GM12878 (cell line): ENCODE measurements around the gene RBM44. TPM values are rescaled to one million over a fixed set of nuclear protein-coding genes. Genes with fewer than 3 reads are reported as not detected.

ENCODE experiments used
- ATAC-seq: fragments of 200-7000 bp; cut with Tn5 transposase; 3 replicates; pipeline ENCODE4 v1.9.1; 2020; ENCODE audit warnings: mild to moderate bottlenecking, moderate library complexity
- BruUV-seq: library from RNA; stranded (reverse); fragments of 400-500 nt; replicated peaks from 2 replicates; lab custom pipeline; 2021; lab: Mats Ljungman, UMichigan
- CTCF ChIA-PET: fragments of 300-600 bp; sonication (Branson Sonifier 250); formaldehyde crosslinking; extraction: SDS; loops from one replicate; lab custom pipeline; 2021; ENCODE audit warnings: inconsistent platforms; lab: Yijun Ruan, JAX
- POLR2A ChIA-PET: fragments of 350-600 bp; formaldehyde crosslinking; extraction: SDS; loops from one replicate; lab custom pipeline; 2021; ENCODE audit warnings: inconsistent platforms; lab: Charles Lee
- RAD21 ChIA-PET: fragments of 300-600 bp; sonication (Branson Sonifier 250); formaldehyde crosslinking; loops from one replicate; lab custom pipeline; 2023; ENCODE audit warnings: antibody characterized with exemption; ENCODE audit not compliant: unreplicated experiment; lab: Charles Lee
- SMC1A ChIA-PET: fragments of 300-600 bp; sonication (Branson Sonifier 250); formaldehyde crosslinking; loops from one replicate; lab custom pipeline; 2023; ENCODE audit not compliant: unreplicated experiment, uncharacterized antibody; lab: Charles Lee
- DNase-seq: peaks from one replicate; pipeline ENCODE4 v3.0.0-alpha.2; 2011; ENCODE audit warnings: low read depth, low spot score
- FAIRE-seq: peaks from 3 replicates; lab custom pipeline; 2011; peaks lifted over from hg19 to GRCh38; lab: Jason Lieb, UNC
- H2AFZ ChIP-seq: 2 replicates; pipeline ENCODE4 v1.6.0; 2011; ENCODE audit warnings: low read depth, low read length, control low read depth; ENCODE audit not compliant: control insufficient read depth
- H3K27ac ChIP-seq: 2 replicates; pipeline ENCODE4 v1.5.1; 2011; ENCODE audit warnings: control low read depth; ENCODE audit not compliant: control insufficient read depth, insufficient read depth
- H3K27me3 ChIP-seq, 2 experiments: replicated peaks in 1 of 2; 2 replicates each; pipeline versions ENCODE4 v1.6.0 to v1.6.1; 2011; ENCODE audit warnings: low read length in 1 of 2; ENCODE audit not compliant: control insufficient read depth in 2 of 2, insufficient read depth in 2 of 2
- H3K36me3 ChIP-seq, 2 experiments: 2 replicates each; pipeline ENCODE4 v1.5.1; 2011; ENCODE audit warnings: low read length in 1 of 2; ENCODE audit not compliant: control insufficient read depth in 2 of 2, insufficient read depth in 2 of 2
- H3K4me1 ChIP-seq: 2 replicates; pipeline ENCODE4 v1.6.1; 2011; ENCODE audit warnings: mild to moderate bottlenecking, low read length, moderate library complexity, mixed read lengths; ENCODE audit not compliant: control insufficient read depth, insufficient read depth
- H3K4me2 ChIP-seq: 2 replicates; pipeline ENCODE4 v1.6.0; 2011; ENCODE audit warnings: control low read depth; ENCODE audit not compliant: control insufficient read depth, insufficient read depth
- H3K4me3 ChIP-seq: fragments of 200-600 bp; sonication (generic); 2 replicates; pipeline ENCODE4 v1.5.1; 2016
- H3K79me2 ChIP-seq: 2 replicates; pipeline ENCODE4 v1.6.0; 2011; ENCODE audit warnings: low read length; ENCODE audit not compliant: control insufficient read depth, insufficient read depth
- H3K9ac ChIP-seq: 2 replicates; pipeline ENCODE4 v1.8.0; 2011; ENCODE audit warnings: low read length, control low read depth, mixed read lengths; ENCODE audit not compliant: control insufficient read depth, insufficient read depth
- H3K9me3 ChIP-seq: replicated peaks from 3 replicates; pipeline ENCODE4 v1.5.1; 2011; ENCODE audit warnings: mild to moderate bottlenecking, low read length; ENCODE audit not compliant: control insufficient read depth, insufficient read depth
- H4K20me1 ChIP-seq: 2 replicates; pipeline ENCODE4 v1.6.0; 2011; ENCODE audit not compliant: control insufficient read depth, insufficient read depth
- BCLAF1 ChIP-seq: fragments of 450-650 bp; IDR thresholded peaks from 2 replicates; pipeline ENCODE4 v1.6.1; 2017; ENCODE audit warnings: antibody characterized with exemption, mild to moderate bottlenecking, moderate library complexity
- E2F4 ChIP-seq: IDR thresholded peaks from 2 replicates; pipeline ENCODE4 v1.6.1; 2012; ENCODE audit warnings: low read depth, low read length, improper control_type of control experiment
- IRF4 ChIP-seq: IDR thresholded peaks from 2 replicates; pipeline ENCODE4 v1.6.1; 2011; ENCODE audit warnings: low read depth, low read length
- MYC ChIP-seq: IDR thresholded peaks from 2 replicates; pipeline ENCODE4 v1.6.1; 2011; ENCODE audit warnings: mild to moderate bottlenecking, low read length, moderate library complexity, inconsistent platforms; ENCODE audit not compliant: insufficient read depth, insufficient replicate concordance, insufficient read length, severe bottlenecking
- NR2C1 ChIP-seq: fragments of 450-650 bp; IDR thresholded peaks from 2 replicates; pipeline ENCODE4 v1.6.1; 2017; ENCODE audit warnings: antibody characterized with exemption, mild to moderate bottlenecking, moderate library complexity
- POLR2AphosphoS2 ChIP-seq: IDR thresholded peaks from 2 replicates; pipeline ENCODE4 v1.6.1; 2011; ENCODE audit warnings: low read depth, mild to moderate bottlenecking, low read length, improper control_type of control experiment, moderate library complexity
- PRDM15 ChIP-seq: fragments of 450-650 bp; formaldehyde crosslinking; IDR thresholded peaks from 2 replicates; pipeline ENCODE4 v1.4.0; 2020; ENCODE audit warnings: mild to moderate bottlenecking, moderate library complexity
- RB1 ChIP-seq: fragments of 450-650 bp; formaldehyde crosslinking; IDR thresholded peaks from 2 replicates; pipeline ENCODE4 v1.6.1; 2017; ENCODE audit warnings: mild to moderate bottlenecking, borderline replicate concordance
- SREBF2 ChIP-seq: IDR thresholded peaks from 2 replicates; pipeline ENCODE4 v1.6.1; 2012; ENCODE audit warnings: mild to moderate bottlenecking, low read length
- STAT3 ChIP-seq: IDR thresholded peaks from 2 replicates; pipeline ENCODE4 v1.6.1; 2011; ENCODE audit warnings: low read depth, low read length, improper control_type of control experiment
- YBX1 ChIP-seq: fragments of 450-650 bp; IDR thresholded peaks from 2 replicates; pipeline ENCODE4 v1.6.1; 2016; ENCODE audit warnings: antibody characterized with exemption
- ZBED1 ChIP-seq: IDR thresholded peaks from 2 replicates; pipeline ENCODE4 v1.6.1; 2016; ENCODE audit warnings: borderline replicate concordance
- ZBTB40 ChIP-seq: fragments of 450-650 bp; IDR thresholded peaks from 2 replicates; pipeline ENCODE4 v1.6.1; 2016; ENCODE audit warnings: mild to moderate bottlenecking, moderate library complexity, borderline replicate concordance
- ZNF217 ChIP-seq: fragments of 450-650 bp; IDR thresholded peaks from 2 replicates; pipeline ENCODE4 v1.6.1; 2017; ENCODE audit warnings: antibody characterized with exemption, mild to moderate bottlenecking
- WGBS: methylation state at CpG from one replicate; pipeline ENCODE4 v1.1.6; 2016; ENCODE audit warnings: low lambda C conversion rate; ENCODE audit not compliant: insufficient replicate concordance, insufficient coverage; ENCODE audit errors: missing lambda C conversion rate; 5-methylcytosine and 5-hydroxymethylcytosine counted together
- in situ Hi-C: fragments of 300-500 bp; cut with MboI; formaldehyde crosslinking; loops from 9 replicates; pipeline ENCODE4 v1.14.3; 2018; ENCODE audit warnings: mixed read lengths
- intact Hi-C: fragments of 100-400 bp; cut with micrococcal nuclease; formaldehyde crosslinking; loops from one replicate; pipeline ENCODE4 v1.14.2; 2022; ENCODE audit not compliant: unreplicated experiment
- polyA plus RNA-seq, 11 experiments: library from polyadenylated mRNA; depleted of rRNA in 4 of 11; unstranded in 6 of 11; stranded (reverse) in 5 of 11; fragments of >200 nt; fragmentation: Nextera tagmentation in 4 of 11; fragmentation: Illumina TruSeq in 1 of 11; extraction: Ambion mirVana in 4 of 11; extraction: Trizol in 1 of 11; gene quantifications; 1 replicate in 1 of 11; 2 replicates in 10 of 11; pipeline versions ENCODE4 v1.2.1 to v1.2.3, GENCODE V29; 2011 to 2016; ENCODE audit warnings: inconsistent platforms in 2 of 11, missing spikeins in 2 of 11, low read depth in 1 of 11
- total RNA-seq, 4 experiments: library from RNA; depleted of rRNA in 3 of 4; stranded (reverse); fragments of >200 nt in 3 of 4; fragmentation: Illumina TruSeq in 1 of 4; extraction: Trizol in 1 of 4; gene quantifications; 2 replicates each; pipeline versions ENCODE4 v1.2.1 to v1.2.3, GENCODE V29; 2013 to 2021

The RBM44 gene
- total and polyA plus RNA-seq, 10 of the 15 experiments (the other 5 are each of a cell fraction or from before 2014, with no cell fraction given) = 0.14 to 1.4 (median 0.62) TPM; not detected in 1

- H3K36me3 ChIP-seq = no peaks in the 10 kb centered on the region
- H4K20me1 ChIP-seq = no peaks in the 10 kb centered on the region
- in situ Hi-C loops (no loop called here), intact Hi-C loops (no loop called here)
- no peak for FAIRE-seq
- RAD21 ChIA-PET = no interaction called here
- H3K79me2 ChIP-seq = no peaks in the 10 kb centered on the region
- POLR2A ChIA-PET = no interaction called here
- no TSS peak for BruUV-seq
- no peak overlapping the region for H2AFZ ChIP-seq
- H3K4me2 ChIP-seq = no peak overlapping the region
- no peak for ATAC-seq
- H3K9ac ChIP-seq = no peak overlapping the region
- CTCF ChIA-PET = no interaction called here
- no peaks in the 10 kb centered on the region; the same call in 2 of the 3 replicates for H3K9me3 ChIP-seq
- H3K4me3 ChIP-seq = no peak overlapping the region
- H3K4me1 ChIP-seq = no peaks in the 10 kb centered on the region
- H3K27ac ChIP-seq = no peak overlapping the region
- SMC1A ChIA-PET = no interaction called here
- WGBS = 71% methylated on average over 2 of the region's 2 CpGs
- no peak for DNase-seq
- no peaks in the 10 kb centered on the region for H3K27me3 ChIP-seq
- TF ChIP-seq E2F4 (no peak), PRDM15 (CRISPR knock-in tag) (no peak), MYC (no peak), ZBED1 (no peak), BCLAF1 (no peak), SREBF2 (no peak), RB1 (no peak), STAT3 (no peak), POLR2AphosphoS2 (no peak), ZBTB40 (no peak), YBX1 (no peak), NR2C1 (no peak), IRF4 (no peak), ZNF217 (no peak)
Observed at GRCh38 chr2:237801466-237801865, 2.9 kb downstream of the RBM44 start.
